Measurements from ENCODE around the gene NKIRAS2.

GRCh38 chr17:42047343-42047742 is 27.5 kb downstream of the NKIRAS2 start:
- TF ChIP-seq, protein P1, sequence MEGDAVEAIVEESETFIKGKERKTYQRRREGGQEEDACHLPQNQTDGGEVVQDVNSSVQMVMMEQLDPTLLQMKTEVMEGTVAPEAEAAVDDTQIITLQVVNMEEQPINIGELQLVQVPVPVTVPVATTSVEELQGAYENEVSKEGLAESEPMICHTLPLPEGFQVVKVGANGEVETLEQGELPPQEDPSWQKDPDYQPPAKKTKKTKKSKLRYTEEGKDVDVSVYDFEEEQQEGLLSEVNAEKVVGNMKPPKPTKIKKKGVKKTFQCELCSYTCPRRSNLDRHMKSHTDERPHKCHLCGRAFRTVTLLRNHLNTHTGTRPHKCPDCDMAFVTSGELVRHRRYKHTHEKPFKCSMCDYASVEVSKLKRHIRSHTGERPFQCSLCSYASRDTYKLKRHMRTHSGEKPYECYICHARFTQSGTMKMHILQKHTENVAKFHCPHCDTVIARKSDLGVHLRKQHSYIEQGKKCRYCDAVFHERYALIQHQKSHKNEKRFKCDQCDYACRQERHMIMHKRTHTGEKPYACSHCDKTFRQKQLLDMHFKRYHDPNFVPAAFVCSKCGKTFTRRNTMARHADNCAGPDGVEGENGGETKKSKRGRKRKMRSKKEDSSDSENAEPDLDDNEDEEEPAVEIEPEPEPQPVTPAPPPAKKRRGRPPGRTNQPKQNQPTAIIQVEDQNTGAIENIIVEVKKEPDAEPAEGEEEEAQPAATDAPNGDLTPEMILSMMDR (IDR thresholded peaks at IDR 0.05) = no peak
- TF ChIP-seq POLR2A (IDR thresholded peaks at IDR 0.05) = no peak

All from esophagus squamous epithelium (tissue), 4 donors.